C4-2B (cell line): Measurements from ENCODE around the gene SHROOM2.

ENCODE experiments used
- ZFX ChIP-seq: fragments of 450-650 bp; IDR thresholded peaks from 2 replicates; pipeline ENCODE4 v1.6.1; 2017
- TF ChIP-seq, protein P1 (sequence below): fragments of 450-650 bp; conservative IDR thresholded peaks from 2 replicates; pipeline ENCODE4 v1.5.1; 2017; ENCODE audit warnings: mild to moderate bottlenecking

DNA sequence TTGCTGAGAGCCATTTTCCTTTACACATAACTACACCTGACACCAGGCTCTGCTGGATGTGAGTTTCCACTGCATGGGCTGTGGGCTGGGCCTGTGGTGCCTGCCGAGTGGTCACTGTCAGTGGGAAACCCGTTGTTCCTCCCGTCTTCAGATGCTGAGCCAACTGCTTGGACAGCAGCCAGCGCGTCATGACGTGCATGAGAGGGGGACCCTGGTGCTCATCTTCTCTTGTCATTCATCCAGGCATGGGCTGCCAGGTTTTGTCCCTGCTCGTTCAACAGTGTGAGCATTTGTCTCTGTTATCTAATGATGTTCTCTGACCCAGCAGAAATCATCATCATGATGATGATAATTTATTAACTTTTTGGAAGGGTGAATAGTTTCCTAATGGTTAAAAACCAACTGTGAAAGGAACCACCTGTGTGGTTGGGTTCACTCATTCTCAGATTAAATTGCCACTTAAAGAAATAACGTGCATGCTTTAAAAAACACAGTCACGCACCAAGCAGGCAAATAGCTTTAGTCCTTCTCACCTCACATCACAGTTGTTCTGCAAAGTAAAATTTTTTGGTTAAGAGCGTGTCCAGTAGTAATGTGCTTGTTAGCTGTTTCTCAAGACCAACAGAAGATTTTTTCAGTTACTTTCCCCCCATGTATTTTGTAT is 161.0 kb downstream of the SHROOM2 start:
- TF ChIP-seq, protein P1, sequence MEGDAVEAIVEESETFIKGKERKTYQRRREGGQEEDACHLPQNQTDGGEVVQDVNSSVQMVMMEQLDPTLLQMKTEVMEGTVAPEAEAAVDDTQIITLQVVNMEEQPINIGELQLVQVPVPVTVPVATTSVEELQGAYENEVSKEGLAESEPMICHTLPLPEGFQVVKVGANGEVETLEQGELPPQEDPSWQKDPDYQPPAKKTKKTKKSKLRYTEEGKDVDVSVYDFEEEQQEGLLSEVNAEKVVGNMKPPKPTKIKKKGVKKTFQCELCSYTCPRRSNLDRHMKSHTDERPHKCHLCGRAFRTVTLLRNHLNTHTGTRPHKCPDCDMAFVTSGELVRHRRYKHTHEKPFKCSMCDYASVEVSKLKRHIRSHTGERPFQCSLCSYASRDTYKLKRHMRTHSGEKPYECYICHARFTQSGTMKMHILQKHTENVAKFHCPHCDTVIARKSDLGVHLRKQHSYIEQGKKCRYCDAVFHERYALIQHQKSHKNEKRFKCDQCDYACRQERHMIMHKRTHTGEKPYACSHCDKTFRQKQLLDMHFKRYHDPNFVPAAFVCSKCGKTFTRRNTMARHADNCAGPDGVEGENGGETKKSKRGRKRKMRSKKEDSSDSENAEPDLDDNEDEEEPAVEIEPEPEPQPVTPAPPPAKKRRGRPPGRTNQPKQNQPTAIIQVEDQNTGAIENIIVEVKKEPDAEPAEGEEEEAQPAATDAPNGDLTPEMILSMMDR: no peak
- TF ChIP-seq ZFX: no peak
